T-cell (primary cell): ENCODE measurements around the gene SLC25A28. TPM values are rescaled to one million over a fixed set of nuclear protein-coding genes. Genes with fewer than 3 reads are reported as not detected.
"Not testable (repeated sequence)": the region's sequence is repeated elsewhere in the genome, so short reads cannot be mapped to it uniquely, and the experiment has no call there.

ENCODE experiments used
- ATAC-seq, 4 experiments: fragments of 200-7000 bp in 3 of 4; fragments of 150-1000 bp in 1 of 4; cut with Tn5 transposase; replicated peaks in 1 of 4; 1 replicate in 3 of 4; 2 replicates in 1 of 4; pipeline ENCODE4 v1.10.0; 2021; ENCODE audit warnings: moderate library complexity in 3 of 4, mild to moderate bottlenecking in 2 of 4, moderate number of reproducible peaks in 1 of 4
- CTCF ChIA-PET, 2 donors: fragments of 300-600 bp; sonication (Branson Sonifier 250); formaldehyde crosslinking; loops; one replicate each; lab custom pipeline; 2022; ENCODE audit warnings: antibody characterized with exemption in 2 of 2; lab: Charles Lee
- POLR2A ChIA-PET, 2 donors: fragments of 300-600 bp; sonication (Branson Sonifier 250); formaldehyde crosslinking; loops; one replicate each; lab custom pipeline; 2022; ENCODE audit warnings: antibody characterized with exemption in 2 of 2; lab: Charles Lee
- DNase-seq, 35 experiments: peaks; one replicate each; pipeline versions ENCODE4 v3.0.0 to v3.0.0-alpha.2; 2013 to 2023
- H3K27ac ChIP-seq: one replicate; pipeline ENCODE4 v1.5.1; 2013; ENCODE audit warnings: low read length
- H3K27me3 ChIP-seq, 2 experiments: replicated peaks in 1 of 2; 1 replicate in 1 of 2; 2 replicates in 1 of 2; pipeline versions ENCODE4 v1.6.1 to v1.7.0; 2013; ENCODE audit warnings: low read length in 1 of 2, mixed read lengths in 1 of 2; ENCODE audit not compliant: control insufficient read depth in 2 of 2, insufficient read depth in 2 of 2; ENCODE audit errors: extremely low read depth in 1 of 2
- H3K36me3 ChIP-seq, 2 donors: 1 replicate in 1 of 2; 2 replicates in 1 of 2; pipeline versions ENCODE4 v1.6.1 to v1.7.0; 2013; ENCODE audit warnings: low read length in 1 of 2; ENCODE audit not compliant: control insufficient read depth in 2 of 2, insufficient read depth in 1 of 2; ENCODE audit errors: extremely low read depth in 1 of 2
- H3K4me1 ChIP-seq, 2 experiments: 1 replicate in 1 of 2; 2 replicates in 1 of 2; pipeline versions ENCODE4 v1.6.1 to v1.7.0; 2013; ENCODE audit warnings: low read length in 2 of 2, mixed read lengths in 1 of 2; ENCODE audit not compliant: insufficient read depth in 2 of 2, control insufficient read depth in 1 of 2; ENCODE audit errors: extremely low read depth in 1 of 2
- H3K4me3 ChIP-seq, 2 donors: 1 replicate in 1 of 2; 2 replicates in 1 of 2; pipeline versions ENCODE4 v1.5.1 to v1.7.0; 2013; ENCODE audit warnings: mild to moderate bottlenecking in 2 of 2, low read length in 1 of 2, moderate library complexity in 1 of 2; ENCODE audit not compliant: control insufficient read depth in 1 of 2; ENCODE audit errors: extremely low read depth in 1 of 2
- H3K9me3 ChIP-seq: 2 replicates; pipeline ENCODE4 v1.7.0; 2013
- H3K27ac Mint-ChIP-seq, 2 donors: one replicate each; pipeline ENCODE4 v1.8.0; 2020 to 2021; ENCODE audit warnings: mild to moderate bottlenecking in 2 of 2, mixed read lengths in 2 of 2
- H3K27me3 Mint-ChIP-seq, 2 donors: one replicate each; pipeline ENCODE4 v1.8.0; 2021 to 2022; ENCODE audit warnings: mixed read lengths in 2 of 2
- H3K36me3 Mint-ChIP-seq: one replicate; pipeline ENCODE4 v1.8.0; 2021; ENCODE audit warnings: mixed read lengths
- H3K4me1 Mint-ChIP-seq, 3 donors: one replicate each; pipeline ENCODE4 v1.8.0; 2020 to 2022; ENCODE audit warnings: mixed read lengths in 3 of 3, mild to moderate bottlenecking in 1 of 3
- H3K4me3 Mint-ChIP-seq, 3 donors: one replicate each; pipeline ENCODE4 v1.8.0; 2020 to 2022; ENCODE audit warnings: mild to moderate bottlenecking in 3 of 3, mixed read lengths in 3 of 3, moderate library complexity in 3 of 3
- H3K9me3 Mint-ChIP-seq, 3 donors: one replicate each; pipeline ENCODE4 v1.8.0; 2020 to 2022; ENCODE audit warnings: mixed read lengths in 3 of 3
- whole genome bisulfite sequencing: methylation state at CpG from one replicate; pipeline ENCODE4 v1.1.5; 2013; ENCODE audit warnings: missing lambda C conversion rate; ENCODE audit not compliant: insufficient coverage; 5-methylcytosine and 5-hydroxymethylcytosine counted together
- total RNA-seq, 35 experiments: library from RNA in 6 of 35; stranded (reverse) in 6 of 35; fragments of 120-200 nt in 1 of 35; gene quantifications; one replicate each; pipeline versions ENCODE4 v1.2.1 to v1.2.4 and lab custom pipeline; 2013 to 2026

The SLC25A28 gene
- total RNA-seq, 5 donors from 2014 or later (not counting 1 experiment from before 2014, with no cell fraction given), result 78.9 to 90.4 (median 87.0) TPM

- 72% methylated on average over 2 of the region's 2 CpGs for WGBS
- ChIA-PET POLR2A (no interaction called here), CTCF (interaction anchor here in 1 of 2 donors (1.6 kb wide), 1 partner anchor 12 kb away, joined by 4 read pairs; no protein-coding TSS in a partner anchor)
- Mint-ChIP-seq H3K36me3 (no peaks in the 10 kb centered on the region), H3K27me3 (peaks cover 25 to 36% of the 10 kb centered on the region in 2 donors), H3K4me3 (no peak overlapping the region), H3K27ac (no peak overlapping the region), H3K9me3 (no peaks in the 10 kb centered on the region), H3K4me1 (no peaks in the 10 kb centered on the region)
- no peaks in the 10 kb centered on the region for H3K36me3 ChIP-seq
- H3K4me1 ChIP-seq, result no peaks in the 10 kb centered on the region
- H3K9me3 ChIP-seq, result no peaks in the 10 kb centered on the region
- no peak overlapping the region for H3K4me3 ChIP-seq
- ATAC-seq (no peak), DNase-seq (peak in 1 of 35 experiments; percentile 18)
- H3K27me3 ChIP-seq, result peaks cover 0 to 10% of the 10 kb centered on the region in 2 experiments
- no peak overlapping the region for H3K27ac ChIP-seq
These were observed 10.2 kb upstream of the SLC25A28 start for GRCh38 chr10:99630433-99630832.

- Mint-ChIP-seq H3K27me3 (peaks cover 20 to 32% of the 10 kb centered on the region in 2 donors), H3K4me3 (no peak overlapping the region), H3K27ac (no peak overlapping the region), H3K9me3 (no peaks in the 10 kb centered on the region), H3K4me1 (no peaks in the 10 kb centered on the region), H3K36me3 (no peaks in the 10 kb centered on the region)
- Histone ChIP-seq H3K27ac (no peak overlapping the region), H3K27me3 (peaks cover 0 to 10% of the 10 kb centered on the region in 2 experiments), H3K36me3 (no peaks in the 10 kb centered on the region), H3K4me1 (no peaks in the 10 kb centered on the region), H3K4me3 (no peak overlapping the region), H3K9me3 (no peaks in the 10 kb centered on the region)
- DNase-seq (no peak), ATAC-seq (no peak)
- ChIA-PET POLR2A (no interaction called here), CTCF (interaction anchor here in 1 of 2 donors (0.6 kb wide), 1 partner anchor 382 kb away, joined by 8 read pairs; no protein-coding TSS in a partner anchor)
- no CpG with 5 or more reads among the region's 3 CpGs for WGBS
These were observed 9.4 kb upstream of the SLC25A28 start for GRCh38 chr10:99629625-99629978.

GRCh38 chr10:99628923-99629624, 8.8 kb upstream of the SLC25A28 start:
- Histone ChIP-seq H3K27ac (no peak overlapping the region), H3K9me3 (no peaks in the 10 kb centered on the region), H3K4me3 (no peak overlapping the region), H3K27me3 (peaks cover 0 to 10% of the 10 kb centered on the region in 2 experiments), H3K36me3 (no peaks in the 10 kb centered on the region), H3K4me1 (no peaks in the 10 kb centered on the region)
- no peaks in the 10 kb centered on the region for H3K4me1 Mint-ChIP-seq
- ChIA-PET POLR2A (no interaction called here), CTCF (no interaction called here)
- no CpG with 5 or more reads among the region's 1 CpG for whole genome bisulfite sequencing
- H3K27me3 Mint-ChIP-seq, result peaks cover 15 to 27% of the 10 kb centered on the region in 2 donors
- H3K9me3 Mint-ChIP-seq, result no peaks in the 10 kb centered on the region
- no peak for DNase-seq
- H3K27ac Mint-ChIP-seq, result no peak overlapping the region
- ATAC-seq, result no peak
- no peak overlapping the region for H3K4me3 Mint-ChIP-seq
- no peaks in the 10 kb centered on the region for H3K36me3 Mint-ChIP-seq

- POLR2A ChIA-PET, H3K9me3 ChIP-seq, ATAC-seq, H3K36me3 ChIP-seq, H3K27ac Mint-ChIP-seq, H3K36me3 Mint-ChIP-seq, H3K27ac ChIP-seq, H3K4me3 ChIP-seq, H3K9me3 Mint-ChIP-seq, H3K4me3 Mint-ChIP-seq, CTCF ChIA-PET, DNase-seq, H3K27me3 ChIP-seq: not testable (repeated sequence)
- peaks cover 6 to 12% of the 10 kb centered on the region in 2 experiments for H3K4me1 ChIP-seq
- peaks cover 0 to 11% of the 10 kb centered on the region in 2 donors for H3K27me3 Mint-ChIP-seq
- WGBS, result 100% methylated on average over 1 of the region's 3 CpGs
- peaks cover 10 to 11% (median 10%) of the 10 kb centered on the region in 3 donors for H3K4me1 Mint-ChIP-seq
These were observed 4.9 kb upstream of the SLC25A28 start for GRCh38 chr10:99625124-99625523.

- ATAC-seq, result no peak
- H3K36me3 Mint-ChIP-seq, result no peaks in the 10 kb centered on the region
- Histone ChIP-seq H3K9me3 (no peaks in the 10 kb centered on the region), H3K4me1 (peaks cover 13 to 17% of the 10 kb centered on the region in 2 experiments), H3K27me3 (no peaks in the 10 kb centered on the region), H3K4me3 (no peak overlapping the region), H3K27ac (no peak overlapping the region), H3K36me3 (no peaks in the 10 kb centered on the region)
- H3K4me1 Mint-ChIP-seq, result peaks cover 15 to 16% (median 15%) of the 10 kb centered on the region in 3 donors
- H3K9me3 Mint-ChIP-seq, result no peaks in the 10 kb centered on the region
- DNase-seq, result no peak
- H3K27ac Mint-ChIP-seq, result no peak overlapping the region
- POLR2A ChIA-PET, result no interaction called here
- peaks cover 0 to 7% of the 10 kb centered on the region in 2 donors for H3K27me3 Mint-ChIP-seq
- CTCF ChIA-PET, result interaction anchor here in 1 of 2 donors (0.7 kb wide), 1 partner anchor 1216 kb away, joined by 7 read pairs; no protein-coding TSS in a partner anchor
- no peak overlapping the region for H3K4me3 Mint-ChIP-seq
These were observed 3.7 kb upstream of the SLC25A28 start for GRCh38 chr10:99623919-99624318.

- WGBS, result 26% methylated on average over 22 of the region's 31 CpGs
- ATAC-seq, result no peak
- H3K27ac ChIP-seq, result peak overlapping the region; percentile 96
- Mint-ChIP-seq H3K9me3 (no peaks in the 10 kb centered on the region), H3K27ac (peak overlapping the region; percentile 93 to 94), H3K27me3 (peaks cover 0 to 3% of the 10 kb centered on the region in 2 donors), H3K36me3 (no peaks in the 10 kb centered on the region), H3K4me1 (peaks cover 37 to 39% (median 38%) of the 10 kb centered on the region in 3 donors), H3K4me3 (peak overlapping the region; percentile 76 to 87 (median 87))
- DNase-seq, result no peak
- POLR2A ChIA-PET, result interaction anchor here in 1 of 2 donors (1.2 kb wide), 1 partner anchor 749 kb away, joined by 3 read pairs; no protein-coding TSS in a partner anchor
- H3K4me3 ChIP-seq, result peak overlapping the region; percentile 78 to 82
- CTCF ChIA-PET, result interaction anchor here (0.5 to 2.2 kb wide), 5 partner anchors 9 to 933 kb away, joined by 3 to 8 read pairs (median 3); partner anchors contain the start of gene ENTPD7 (in 1 of the 2)
- H3K27me3 ChIP-seq, result no peaks in the 10 kb centered on the region
- H3K4me1 ChIP-seq, result peaks cover 17 to 33% of the 10 kb centered on the region in 2 experiments
- no peaks in the 10 kb centered on the region for H3K9me3 ChIP-seq
- no peaks in the 10 kb centered on the region for H3K36me3 ChIP-seq
These were observed 1.4 kb upstream of the SLC25A28 start for GRCh38 chr10:99621454-99622251.
